GM19043 (cell line): ENCODE measurements around the gene UBTFL1.
"Not testable (repeated sequence)": the region's sequence is repeated elsewhere in the genome, so short reads cannot be mapped to it uniquely, and the experiment has no call there.

ENCODE experiments used
- ATAC-seq: cut with Tn5 transposase; IDR thresholded peaks from one replicate; pipeline ENCODE4 v1.9.1; 2021; ENCODE audit warnings: low read depth; ENCODE audit not compliant: unreplicated experiment

UBTFL1 gene

DNA sequence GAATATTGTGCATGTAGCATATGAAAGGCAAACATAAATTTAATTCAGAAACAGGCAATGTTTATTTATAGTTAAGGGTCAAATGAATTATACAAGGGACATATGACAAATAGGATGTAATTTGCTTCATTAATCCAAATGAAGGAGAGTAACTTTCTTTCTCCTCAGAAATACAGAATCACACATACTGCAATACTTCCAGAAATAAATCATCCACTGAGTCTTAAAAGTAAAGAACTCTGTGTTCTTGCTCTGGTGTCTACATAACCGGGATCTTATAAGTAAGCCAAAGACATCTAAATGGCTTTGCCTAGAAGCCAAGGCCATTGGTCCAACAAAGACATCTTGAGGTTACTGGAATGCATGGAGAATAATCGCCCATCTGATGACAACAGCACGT lies at the start of gene UBTFL1:
Gene UBTFL1, plus strand, starts transcription at position 301 of the 400 bp plus-strand sequence. Its CDS starts 0 bp downstream, at position 301.
- ATAC-seq, result not testable (repeated sequence)

- ATAC-seq, result not testable (repeated sequence)
These were observed 34.0 kb upstream of the UBTFL1 start for GRCh38 chr11:90051591-90052209.

GRCh38 chr11:90052311-90052710 lies 33.4 kb upstream of the UBTFL1 start:
- not testable (repeated sequence) for ATAC-seq

DNA sequence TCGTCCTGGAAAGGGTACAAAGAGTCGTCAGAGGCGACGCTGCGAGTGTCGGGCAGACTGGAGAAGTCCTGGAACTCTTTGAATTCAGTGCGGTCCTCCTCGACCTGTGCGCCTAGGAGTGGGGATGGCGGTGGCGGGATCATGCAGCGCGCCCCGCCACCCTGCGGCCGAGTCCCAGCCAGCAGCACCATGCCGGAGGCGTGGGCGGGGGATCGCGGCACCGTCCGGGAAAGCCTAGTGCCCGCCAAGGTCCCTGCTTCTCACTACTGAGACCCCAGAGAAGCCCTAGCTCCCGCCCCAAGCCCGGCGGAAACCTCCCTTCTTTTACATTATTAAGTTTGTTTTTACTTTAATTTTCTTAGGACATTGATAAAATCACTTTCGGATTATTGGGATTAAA lies 32.2 kb upstream of the UBTFL1 start:
- ATAC-seq, result not testable (repeated sequence)

- not testable (repeated sequence) for ATAC-seq
These were observed 3.0 kb downstream of the UBTFL1 start for GRCh38 chr11:90088731-90089130.

GRCh38 chr11:90095230-90095924 lies 9.6 kb downstream of the UBTFL1 start:
- not testable (repeated sequence) for ATAC-seq

DNA sequence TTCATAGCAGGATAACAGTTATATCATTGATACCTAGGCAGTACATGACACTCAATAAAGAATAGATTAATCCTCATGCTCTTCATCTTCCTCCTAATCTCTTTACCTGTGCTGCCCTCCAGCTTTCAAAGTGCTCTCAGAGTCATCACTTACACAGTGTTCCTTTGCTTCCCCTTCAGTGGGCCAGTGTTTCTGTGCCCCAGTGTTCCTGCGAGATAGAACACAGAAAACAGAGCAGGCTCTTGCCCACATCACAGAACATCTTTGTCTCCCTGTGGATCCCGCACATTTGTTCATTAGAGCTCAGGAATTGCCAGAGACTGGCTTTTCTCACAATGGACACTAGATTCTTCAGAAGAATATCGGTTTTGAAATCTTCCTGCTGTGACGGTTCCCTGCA lies 12.5 kb downstream of the UBTFL1 start:
- not testable (repeated sequence) for ATAC-seq

GRCh38 chr11:90100431-90100830 lies 14.7 kb downstream of the UBTFL1 start:
- ATAC-seq, result no peak

DNA sequence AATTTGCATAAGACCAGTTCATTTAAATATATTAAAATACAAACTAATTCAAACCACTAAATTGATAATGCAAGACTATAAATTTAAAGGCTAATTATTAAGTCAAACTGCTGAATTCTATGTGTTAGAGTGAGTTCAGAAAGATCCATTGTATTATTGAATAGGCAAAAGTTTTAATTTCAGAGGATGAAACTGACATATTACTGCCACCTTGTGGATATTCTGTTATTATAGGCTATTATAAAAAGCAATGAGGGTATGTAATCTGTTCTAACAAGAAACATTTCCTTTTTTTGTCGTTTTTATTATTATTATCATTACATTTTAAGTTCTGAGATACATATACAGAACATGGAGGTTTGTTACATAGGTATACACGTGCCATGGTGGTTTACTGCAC lies 27.8 kb downstream of the UBTFL1 start:
- ATAC-seq, result no peak

DNA sequence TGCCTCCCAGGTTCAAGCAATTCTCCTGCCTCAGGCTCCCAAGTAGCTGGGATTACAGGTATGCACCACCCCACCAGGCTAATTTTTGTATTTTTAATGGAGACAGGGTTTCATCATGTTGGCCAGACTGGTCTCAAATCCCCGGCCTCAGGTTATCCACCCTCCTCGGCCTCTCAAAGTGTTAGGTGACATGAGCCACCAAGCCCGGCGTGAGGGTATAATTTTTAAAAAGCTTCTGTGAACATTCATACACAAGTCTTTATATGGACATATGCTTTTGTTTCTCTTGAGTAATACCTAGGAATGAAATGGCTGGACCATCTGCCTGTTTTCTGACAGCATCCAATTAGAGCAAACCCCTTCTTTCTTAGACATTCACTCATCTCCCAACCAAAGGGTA lies 34.4 kb downstream of the UBTFL1 start:
- no peak for ATAC-seq

DNA sequence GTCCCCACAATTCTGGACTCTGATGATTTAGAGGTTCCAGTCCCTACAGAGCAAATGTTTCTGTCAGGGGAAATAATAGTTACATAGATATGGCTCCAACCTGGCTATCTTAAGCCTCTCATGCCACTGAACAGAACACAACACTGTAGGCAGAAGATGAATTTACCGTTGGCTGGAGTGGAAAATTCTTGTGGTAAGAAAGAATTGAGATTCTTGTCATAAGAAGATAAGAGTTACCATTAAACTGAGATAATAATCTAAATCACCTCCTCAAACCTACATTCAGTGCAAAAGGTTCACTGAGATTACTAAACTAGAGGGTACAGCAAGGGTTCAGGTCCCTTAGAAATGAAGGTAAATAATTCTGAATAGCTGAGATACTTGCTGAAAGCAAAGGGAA lies 38.6 kb downstream of the UBTFL1 start:
- ATAC-seq, result no peak

DNA sequence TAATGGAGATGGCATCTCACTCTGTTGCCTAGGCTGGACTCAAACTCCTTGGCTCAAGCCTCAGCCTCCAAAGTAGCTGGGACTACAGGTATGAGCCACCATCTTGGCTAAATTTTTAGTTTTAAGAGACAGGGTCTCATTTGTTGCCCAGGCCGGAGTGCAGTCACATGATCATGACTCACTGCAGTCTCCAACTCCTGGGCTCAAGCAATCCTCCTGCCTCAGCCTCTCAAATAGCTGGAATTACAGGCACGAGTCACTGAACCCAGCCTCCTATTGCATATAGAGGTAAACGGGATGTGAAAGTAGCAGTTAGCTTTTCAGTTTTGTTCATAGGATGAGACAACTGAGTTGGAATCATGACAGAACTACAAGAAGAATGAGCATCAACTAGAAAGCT lies 39.2 kb downstream of the UBTFL1 start:
- ATAC-seq, result no peak

DNA sequence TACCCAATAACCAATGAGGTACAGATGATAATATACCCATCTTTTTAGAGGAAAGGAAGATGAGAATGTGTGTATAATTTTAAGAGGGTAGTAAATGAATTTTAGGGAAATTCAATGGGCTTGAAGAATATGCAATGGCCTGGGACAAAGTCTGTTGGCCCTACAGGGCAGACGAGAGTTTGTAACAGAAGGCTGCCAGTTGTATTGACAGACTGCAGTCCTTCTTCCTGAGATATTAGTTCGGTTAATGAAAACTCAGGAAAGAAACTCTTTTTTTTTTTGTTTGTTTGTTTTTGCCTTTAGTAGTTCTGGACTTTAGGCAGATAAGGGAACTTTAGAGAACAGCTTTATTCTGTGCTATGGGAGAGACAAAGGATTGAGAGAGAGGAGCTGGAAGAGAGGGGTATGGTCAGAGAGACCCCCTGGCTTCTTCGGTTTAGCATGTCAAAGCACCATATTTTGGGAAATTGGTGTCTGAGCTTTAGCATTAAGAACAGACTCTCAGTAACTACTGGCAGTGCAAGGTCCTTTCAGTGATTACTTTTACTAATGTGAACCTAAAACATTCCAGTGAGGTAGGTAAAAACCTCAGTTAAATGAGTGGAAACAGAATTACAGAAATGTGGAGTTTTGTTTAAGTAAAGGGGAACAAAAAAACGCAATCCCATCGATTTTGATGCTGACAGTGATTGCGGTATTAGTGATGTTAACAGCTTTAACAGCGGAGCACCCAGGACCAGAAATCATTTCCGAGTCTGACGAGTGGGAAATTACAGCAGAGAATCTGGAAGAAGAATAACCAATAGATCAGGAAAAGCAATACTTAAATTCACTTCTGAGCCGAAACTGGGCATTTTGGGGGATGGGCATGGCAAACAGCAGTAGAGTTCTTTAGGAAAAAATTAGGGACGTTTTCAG lies 48.1 kb downstream of the UBTFL1 start:
- no peak for ATAC-seq

DNA sequence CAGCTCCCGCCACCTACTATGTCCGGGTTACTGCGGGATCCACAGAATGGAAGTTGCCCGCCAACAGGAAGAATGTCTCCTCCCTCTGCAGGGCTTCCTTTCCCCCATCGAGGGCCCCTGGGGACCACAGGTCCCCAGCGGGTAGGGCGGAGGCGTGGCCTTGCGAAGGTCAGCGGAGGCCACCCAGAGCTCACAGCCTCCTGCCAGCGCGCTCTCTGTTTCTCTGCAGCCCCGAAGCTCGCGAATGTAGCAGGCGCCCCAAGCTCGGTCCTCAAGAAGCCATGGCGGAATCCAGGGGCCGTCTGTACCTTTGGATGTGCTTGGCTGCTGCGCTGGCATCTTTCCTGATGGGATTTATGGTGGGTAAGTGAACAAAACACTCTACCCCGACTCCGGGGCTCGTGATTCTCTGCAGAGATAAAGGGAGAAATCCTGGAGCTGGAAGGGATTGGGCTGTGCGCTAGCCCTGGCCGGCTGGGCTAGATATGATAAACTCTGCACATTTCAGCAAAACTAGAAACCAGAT lies 48.8 kb downstream of the UBTFL1 start, which contains the start of gene NAALAD2:
Gene NAALAD2, plus strand, starts transcription at position 186 of the 526 bp plus-strand sequence. Its CDS starts 96 bp downstream, at position 282.
- peak; percentile 93 for ATAC-seq

GRCh38 chr11:90135016-90135415 lies 49.3 kb downstream of the UBTFL1 start:
- ATAC-seq, result peak; percentile 3
